K562 (cell line): ENCODE measurements around the gene CCN2. TPM values are rescaled to one million over a fixed set of nuclear protein-coding genes. Genes with fewer than 3 reads are reported as not detected.

Experiments
- ATAC-seq: fragments of 200-7000 bp; cut with Tn5 transposase; 3 replicates; pipeline ENCODE4 v1.9.1; 2020; ENCODE audit warnings: moderate library complexity
- BruUV-seq: library from RNA; stranded (reverse); fragments of 400-500 nt; replicated peaks from 2 replicates; lab custom pipeline; 2021; lab: Mats Ljungman, UMichigan
- CTCF ChIA-PET: fragments of 300-600 bp; formaldehyde crosslinking; extraction: SDS; loops from one replicate; lab custom pipeline; 2021; ENCODE audit warnings: low intra/inter-chr PET ratio; lab: Yijun Ruan, JAX
- POLR2A ChIA-PET: fragments of 300-600, 350-650 bp; sonication (Branson Sonifier 250); formaldehyde crosslinking; extraction: SDS; loops from one replicate; lab custom pipeline; 2021; ENCODE audit warnings: antibody characterized with exemption, inconsistent platforms; lab: Yijun Ruan, JAX
- DNase-seq, 4 experiments: peaks; one replicate each; pipeline versions ENCODE4 v3.0.0 to v3.0.0-alpha.2; 2011 to 2018; ENCODE audit warnings: low spot score in 3 of 4, mixed read lengths in 3 of 4; ENCODE audit errors: extremely low read depth in 1 of 4
- FAIRE-seq: peaks from 2 replicates; lab custom pipeline; 2011; peaks lifted over from hg19 to GRCh38; lab: Jason Lieb, UNC
- H2AFZ ChIP-seq: 2 replicates; pipeline ENCODE4 v1.6.0; 2011; ENCODE audit warnings: low read depth, low read length, control low read depth, inconsistent platforms
- H3K27ac ChIP-seq: fragments of 200-600 bp; 3 replicates; pipeline ENCODE4 v1.8.0; 2011; ENCODE audit warnings: low read depth, mild to moderate bottlenecking, control low read depth, inconsistent platforms, low read length, moderate library complexity, mixed read lengths; ENCODE audit errors: extremely low read depth
- H3K27me3 ChIP-seq, 2 experiments: fragments of 300-600 bp in 1 of 2; 2 replicates in 1 of 2; 3 replicates in 1 of 2; pipeline versions ENCODE4 v1.6.0 to v1.8.0; 2011; ENCODE audit warnings: inconsistent platforms in 2 of 2, low read length in 2 of 2, mild to moderate bottlenecking in 1 of 2, mixed read lengths in 1 of 2, moderate library complexity in 1 of 2; ENCODE audit not compliant: control insufficient read depth in 2 of 2, insufficient read depth in 2 of 2
- H3K36me3 ChIP-seq: fragments of 300-600 bp; 3 replicates; pipeline ENCODE4 v1.8.0; 2011; ENCODE audit warnings: mild to moderate bottlenecking, low read length, inconsistent platforms; ENCODE audit not compliant: control insufficient read depth, insufficient read depth
- H3K4me1 ChIP-seq, 2 experiments: fragments of 200-600 bp in 1 of 2; replicated peaks in 1 of 2; 2 replicates in 1 of 2; 3 replicates in 1 of 2; pipeline versions ENCODE4 v1.5.1 to v1.8.0; 2011; ENCODE audit warnings: inconsistent platforms in 2 of 2, low read length in 2 of 2, mild to moderate bottlenecking in 1 of 2, mixed read lengths in 1 of 2, moderate library complexity in 1 of 2; ENCODE audit not compliant: control insufficient read depth in 2 of 2, insufficient read depth in 2 of 2
- H3K4me2 ChIP-seq: 2 replicates; pipeline ENCODE4 v1.6.1; 2011; ENCODE audit warnings: low read length, control low read depth, inconsistent platforms, mixed read lengths; ENCODE audit not compliant: insufficient read depth
- H3K4me3 ChIP-seq: fragments of 200-600 bp; sonication (generic), shearing (Covaris generic); 2 replicates; pipeline ENCODE4 v1.5.1; 2016; ENCODE audit warnings: control low read depth, inconsistent platforms
- H3K79me2 ChIP-seq: fragments of 200-600 bp; 3 replicates; pipeline ENCODE4 v1.8.0; 2011; ENCODE audit warnings: low read length, inconsistent platforms; ENCODE audit not compliant: control insufficient read depth, insufficient read depth
- H3K9ac ChIP-seq, 2 experiments: 2 replicates each; pipeline versions ENCODE4 v1.6.0 to v1.6.1; 2011; ENCODE audit warnings: low read depth in 2 of 2, low read length in 2 of 2, control low read depth in 1 of 2, inconsistent platforms in 1 of 2, mild to moderate bottlenecking in 1 of 2, mixed read lengths in 1 of 2; ENCODE audit not compliant: insufficient read depth in 1 of 2
- H3K9me1 ChIP-seq: one replicate; pipeline ENCODE4 v1.6.0; 2011; ENCODE audit warnings: inconsistent platforms, mild to moderate bottlenecking, low read length, moderate library complexity; ENCODE audit not compliant: control insufficient read depth, insufficient read depth
- H3K9me3 ChIP-seq: replicated peaks from 2 replicates; pipeline ENCODE4 v1.5.1; 2011; ENCODE audit warnings: low read depth, low read length, inconsistent platforms; ENCODE audit not compliant: control insufficient read depth, insufficient read depth
- H4K20me1 ChIP-seq: replicated peaks from 2 replicates; pipeline ENCODE4 v1.6.1; 2011; ENCODE audit warnings: low read length, inconsistent platforms, mixed read lengths; ENCODE audit not compliant: control insufficient read depth, insufficient read depth
- ARID2 ChIP-seq: fragments of 450-650 bp; IDR thresholded peaks from 2 replicates; pipeline ENCODE4 v1.6.1; 2017; ENCODE audit warnings: antibody characterized with exemption, mild to moderate bottlenecking
- BRF1 ChIP-seq: IDR thresholded peaks from 3 replicates; pipeline ENCODE4 v1.6.1; 2011; ENCODE audit warnings: borderline replicate concordance, mild to moderate bottlenecking; ENCODE audit not compliant: insufficient read length; ENCODE audit errors: extremely low read depth
- EGR1 ChIP-seq: fragments of 450-650 bp; conservative IDR thresholded peaks from 2 replicates; pipeline ENCODE4 v1.6.1; 2017; ENCODE audit warnings: mild to moderate bottlenecking
- ETV5 ChIP-seq: sonication (generic); formaldehyde crosslinking; IDR thresholded peaks from 2 replicates; pipeline ENCODE4 v1.4.0; 2020; ENCODE audit warnings: low read depth, mild to moderate bottlenecking, missing genetic modification reagents
- MYBL2 ChIP-seq, 2 experiments: fragments of 450-650 bp in 1 of 2; sonication (generic) in 1 of 2; formaldehyde crosslinking in 1 of 2; IDR thresholded peaks; 2 replicates each; pipeline versions ENCODE4 v1.6.1 to v1.8.1; 2017 to 2022; ENCODE audit warnings: borderline replicate concordance in 1 of 2, inconsistent platforms in 1 of 2, low read depth in 1 of 2, mild to moderate bottlenecking in 1 of 2, missing genetic modification reagents in 1 of 2, moderate library complexity in 1 of 2
- SMARCE1 ChIP-seq: fragments of 450-650 bp; IDR thresholded peaks from 2 replicates; pipeline ENCODE4 v1.7.1; 2016; ENCODE audit warnings: mild to moderate bottlenecking
- TAF7 ChIP-seq: fragments of 450-650 bp; IDR thresholded peaks from 2 replicates; pipeline ENCODE4 v1.6.1; 2016; ENCODE audit warnings: missing genetic modification characterization, missing compliant biosample characterization
- ZNF407 ChIP-seq: fragments of 450-650 bp; IDR thresholded peaks from 2 replicates; pipeline ENCODE4 v1.6.1; 2016; ENCODE audit warnings: low read depth
- ZNF644 ChIP-seq: fragments of 200-800 bp; sonication (Bioruptor generic); IDR thresholded peaks from 2 replicates; pipeline ENCODE4 v1.6.1; 2016; ENCODE audit warnings: low read depth, missing genetic modification characterization, missing compliant biosample characterization
- ZNF766 ChIP-seq: fragments of 200-800 bp; sonication (Bioruptor generic); conservative IDR thresholded peaks from 2 replicates; pipeline ENCODE4 v1.6.1; 2016; ENCODE audit warnings: missing genetic modification characterization, missing compliant biosample characterization
- WGBS: fragments of 100-300 bp; shearing (Covaris generic); methylation state at CpG from one replicate; pipeline ENCODE4 v1.1.6; 2016; ENCODE audit warnings: low coverage, mixed read lengths; ENCODE audit not compliant: insufficient coverage; ENCODE audit errors: missing lambda C conversion rate; 5-methylcytosine and 5-hydroxymethylcytosine counted together
- in situ Hi-C: fragments of 300-500 bp; cut with MboI; formaldehyde crosslinking; loops from 4 replicates; pipeline ENCODE4 v1.15.0; 2018; ENCODE audit warnings: inconsistent platforms, mixed read lengths
- intact Hi-C: fragments of 100-400 bp; cut with micrococcal nuclease; formaldehyde crosslinking; loops from 2 replicates; pipeline ENCODE4 v1.14.2; 2022
- polyA plus RNA-seq, 8 experiments: library from polyadenylated mRNA; depleted of rRNA in 4 of 8; stranded (reverse) in 5 of 8; unstranded in 3 of 8; fragments of >200 nt; fragmentation: Nextera tagmentation in 2 of 8; fragmentation: Illumina TruSeq in 1 of 8; extraction: Ambion mirVana in 2 of 8; extraction: Trizol in 1 of 8; gene quantifications; 2 replicates each; pipeline versions ENCODE4 v1.2.1 to v1.2.3, GENCODE V29; 2011 to 2014; ENCODE audit warnings: inconsistent platforms in 1 of 8, missing spikeins in 1 of 8
- total RNA-seq, 7 experiments: library from RNA; depleted of rRNA in 6 of 7; stranded (reverse); fragments of >200 nt in 6 of 7; fragmentation: Illumina TruSeq in 2 of 7; extraction: Trizol in 2 of 7; gene quantifications; 2 replicates each; pipeline versions ENCODE4 v1.2.1 to v1.2.3, GENCODE V29; 2011 to 2021; ENCODE audit warnings: low replicate concordance in 1 of 7

The CCN2 gene
- total and polyA plus RNA-seq, 9 of the 15 experiments (the other 6 are each of a cell fraction or from before 2014, with no cell fraction given) = 0.40 TPM; not detected in 8

- FAIRE-seq (no peak), DNase-seq (no peak), ATAC-seq (no peak; the same call in 2 of the 3 replicates)
- Histone ChIP-seq H3K9me1 (no peaks in the 10 kb centered on the region), H3K27me3 (no peaks in the 10 kb centered on the region; a peak in 1 of 5 replicates), H3K4me1 (no peaks in the 10 kb centered on the region), H2AFZ (no peak overlapping the region), H4K20me1 (no peaks in the 10 kb centered on the region), H3K9me3 (no peaks in the 10 kb centered on the region), H3K4me2 (no peak overlapping the region), H3K4me3 (no peak overlapping the region), H3K9ac (no peak overlapping the region), H3K27ac (no peak overlapping the region), H3K36me3 (no peaks in the 10 kb centered on the region), H3K79me2 (no peaks in the 10 kb centered on the region)
- ChIA-PET POLR2A (interaction anchor here (0.5 kb wide), 1 partner anchor 182 kb away, joined by 3 read pairs; no protein-coding TSS in a partner anchor), CTCF (interaction anchor here (1.2 to 1.7 kb wide), 3 partner anchors 125 to 216 kb away, joined by 3 to 7 read pairs (median 7); no protein-coding TSS in a partner anchor)
- TF ChIP-seq ZNF644 (tag) (no peak), TAF7 (no peak), BRF1 (no peak), MYBL2 (IDR thresholded peaks at IDR 0.05; ENCODE audit: low read depth) (no peak), MYBL2 (CRISPR knock-in tag; IDR thresholded peaks at IDR 0.05; ENCODE audit: borderline replicate concordance) (no peak), ETV5 (CRISPR knock-in tag) (no peak), ARID2 (no peak), SMARCE1 (no peak), ZNF766 (CRISPR knock-in tag) (no peak), ZNF407 (no peak), EGR1 (no peak)
- BruUV-seq = no TSS peak
- WGBS = 53% methylated on average over 1 of the region's 1 CpG
- intact Hi-C loops (loop anchor here (1.0 to 5.0 kb wide), 4 partner anchors 130 to 1023 kb away; no protein-coding TSS in a partner anchor), in situ Hi-C loops (loop anchor here (10.0 to 25.0 kb wide), 2 partner anchors 215 to 1652 kb away; no protein-coding TSS in a partner anchor)
Measured at GRCh38 chr6:131910219-131910589, 41.0 kb downstream of the CCN2 start.
